Endothelial cell of umbilical vein (primary cell): ENCODE measurements around the gene HMCN1. TPM values are rescaled to one million over a fixed set of nuclear protein-coding genes. Genes with fewer than 3 reads are reported as not detected.

Source experiments
- BruUV-seq: library from RNA; stranded (reverse); fragments of 400-500 nt; replicated peaks from 2 replicates; lab custom pipeline; 2021; lab: Mats Ljungman, UMichigan
- CTCF ChIA-PET: fragments of 300-600, 350-600 bp; sonication (Branson Sonifier 250); formaldehyde crosslinking; loops from one replicate; lab custom pipeline; 2021; ENCODE audit warnings: antibody characterized with exemption, inconsistent platforms; lab: Charles Lee
- POLR2A ChIA-PET: fragments of 300-600, 350-600 bp; sonication (Branson Sonifier 250); formaldehyde crosslinking; loops from one replicate; lab custom pipeline; 2021; ENCODE audit warnings: antibody characterized with exemption, inconsistent platforms; lab: Charles Lee
- DNase-seq: peaks from one replicate; pipeline ENCODE4 v3.0.0-alpha.2; 2011; ENCODE audit warnings: low read depth, low spot score
- FAIRE-seq: peaks from 2 replicates; lab custom pipeline; 2011; peaks lifted over from hg19 to GRCh38; lab: Jason Lieb, UNC
- H2AFZ ChIP-seq: 2 replicates; pipeline ENCODE4 v1.6.0; 2012; ENCODE audit warnings: low read depth, low read length, control low read depth, inconsistent platforms
- H3K27ac ChIP-seq: 2 replicates; pipeline ENCODE4 v1.5.1; 2011; ENCODE audit warnings: low read depth, mild to moderate bottlenecking, control low read depth, low read length, moderate library complexity; ENCODE audit not compliant: insufficient read depth
- H3K27me3 ChIP-seq, 2 experiments: 2 replicates each; pipeline versions ENCODE4 v1.6.0 to v1.6.1; 2011; ENCODE audit warnings: low read length in 2 of 2, mixed read lengths in 1 of 2; ENCODE audit not compliant: control insufficient read depth in 2 of 2, insufficient read depth in 2 of 2
- H3K36me3 ChIP-seq, 2 experiments: 2 replicates in 1 of 2; 3 replicates in 1 of 2; pipeline ENCODE4 v1.5.1; 2011; ENCODE audit warnings: low read length in 2 of 2, mild to moderate bottlenecking in 1 of 2, moderate library complexity in 1 of 2; ENCODE audit not compliant: control insufficient read depth in 2 of 2, insufficient read depth in 2 of 2; ENCODE audit errors: extremely low read depth in 1 of 2
- H3K4me1 ChIP-seq: 3 replicates; pipeline ENCODE4 v1.5.1; 2011; ENCODE audit warnings: mild to moderate bottlenecking, low read length; ENCODE audit not compliant: control insufficient read depth, insufficient read depth; ENCODE audit errors: extremely low read depth
- H3K4me2 ChIP-seq: 2 replicates; pipeline ENCODE4 v1.6.1; 2011; ENCODE audit warnings: low read length, control low read depth, mixed read lengths; ENCODE audit not compliant: insufficient read depth
- H3K4me3 ChIP-seq, 3 experiments: fragments of 200-600 bp in 1 of 3; sonication (generic), shearing (Covaris generic) in 1 of 3; replicated peaks in 1 of 3; 2 replicates each; pipeline ENCODE4 v1.5.1; 2011 to 2016; ENCODE audit warnings: control low read depth in 3 of 3, low read length in 3 of 3, mild to moderate bottlenecking in 2 of 3, inconsistent platforms in 1 of 3, low read depth in 1 of 3, moderate library complexity in 1 of 3; ENCODE audit not compliant: insufficient read depth in 1 of 3
- H3K79me2 ChIP-seq: 2 replicates; pipeline ENCODE4 v1.6.0; 2012; ENCODE audit warnings: low read length, inconsistent platforms; ENCODE audit not compliant: control insufficient read depth, insufficient read depth
- H3K9ac ChIP-seq: replicated peaks from 2 replicates; pipeline ENCODE3; 2011; ENCODE audit warnings: low read length, control low read depth; ENCODE audit not compliant: insufficient read depth; ENCODE audit errors: extremely low read depth
- H3K9me1 ChIP-seq: replicated peaks from 3 replicates; pipeline ENCODE4 v1.6.0; 2011; ENCODE audit warnings: mild to moderate bottlenecking, low read length; ENCODE audit not compliant: control insufficient read depth, insufficient read depth; ENCODE audit errors: extremely low read depth
- H3K9me3 ChIP-seq: replicated peaks from 2 replicates; pipeline ENCODE4 v1.5.1; 2012; ENCODE audit warnings: low read length, inconsistent platforms; ENCODE audit not compliant: control insufficient read depth, insufficient read depth
- H4K20me1 ChIP-seq: replicated peaks from 2 replicates; pipeline ENCODE3; 2011; ENCODE audit warnings: mild to moderate bottlenecking, low read length; ENCODE audit not compliant: control insufficient read depth, insufficient read depth; ENCODE audit errors: extremely low read depth
- CTCF ChIP-seq, 2 donors: IDR thresholded peaks; 1 replicate in 1 of 2; 2 replicates in 1 of 2; pipeline ENCODE4 v1.5.1; 2011; ENCODE audit warnings: low read length in 2 of 2, mild to moderate bottlenecking in 2 of 2, moderate library complexity in 2 of 2, control low read depth in 1 of 2, inconsistent platforms in 1 of 2, low read depth in 1 of 2; ENCODE audit not compliant: insufficient read depth in 1 of 2; ENCODE audit errors: extremely low read depth in 1 of 2
- EZH2 ChIP-seq: IDR thresholded peaks from 2 replicates; pipeline ENCODE4 v1.6.1; 2012; ENCODE audit warnings: borderline replicate concordance, low read depth, mild to moderate bottlenecking, moderate library complexity, low read length, inconsistent platforms; ENCODE audit not compliant: severe bottlenecking
- FOS ChIP-seq: IDR thresholded peaks from 2 replicates; pipeline ENCODE4 v1.6.1; 2011; ENCODE audit warnings: mild to moderate bottlenecking, low read length, moderate library complexity, borderline replicate concordance; ENCODE audit not compliant: insufficient read depth
- GATA2 ChIP-seq: IDR thresholded peaks from 2 replicates; pipeline ENCODE4 v1.7.0; 2011; ENCODE audit warnings: low read depth, mild to moderate bottlenecking, moderate library complexity, mixed read lengths, low read length; ENCODE audit not compliant: insufficient read length, insufficient read depth
- JUN ChIP-seq: IDR thresholded peaks from 2 replicates; pipeline ENCODE4 v1.6.1; 2011; ENCODE audit warnings: borderline replicate concordance, low read depth; ENCODE audit not compliant: insufficient read length, insufficient read depth
- POLR2A ChIP-seq: IDR thresholded peaks from 2 replicates; pipeline ENCODE4 v1.6.1; 2012; ENCODE audit warnings: low read depth, mild to moderate bottlenecking, control low read depth, low read length
- POLR2AphosphoS5 ChIP-seq: IDR thresholded peaks from 2 replicates; pipeline ENCODE4 v1.6.1; 2012; ENCODE audit warnings: low read depth, mild to moderate bottlenecking, control low read depth, low read length, moderate library complexity; ENCODE audit not compliant: insufficient read depth
- dilution Hi-C: fragments of 300-500 bp; cut with MboI; formaldehyde crosslinking; loops from one replicate; pipeline ENCODE4 v1.15.0; 2019; ENCODE audit warnings: low sequenced_read_pairs; ENCODE audit not compliant: extremely low pct_ligation_motif_present
- intact Hi-C: fragments of 100-400 bp; cut with micrococcal nuclease; formaldehyde crosslinking; loops from one replicate; pipeline ENCODE4 v1.10.0; 2022
- polyA plus RNA-seq, 4 experiments: library from polyadenylated mRNA; depleted of rRNA in 3 of 4; stranded (reverse) in 3 of 4; unstranded in 1 of 4; fragments of >200 nt; gene quantifications; 2 replicates each; pipeline versions ENCODE4 v1.2.1 to v1.2.3, GENCODE V29; 2011 to 2012; ENCODE audit warnings: missing spikeins in 1 of 4
- total RNA-seq: library from RNA; stranded (reverse); gene quantifications from 2 replicates; pipeline ENCODE4 v1.2.3, GENCODE V29; 2021

HMCN1 gene
- total and polyA plus RNA-seq, 2 donors (not counting 3 experiments of a cell fraction or from before 2014, with no cell fraction given), result 10.3 to 16.0 TPM

GRCh38 chr1:186033847-186034271 is 299.7 kb downstream of the HMCN1 start:
- CTCF ChIA-PET, result no interaction called here
- no peak overlapping the region for H3K27ac ChIP-seq
- H3K79me2 ChIP-seq, result no peaks in the 10 kb centered on the region
- no peaks in the 10 kb centered on the region for H3K27me3 ChIP-seq
- no TSS peak for BruUV-seq
- no peak overlapping the region for H3K9ac ChIP-seq
- no peaks in the 10 kb centered on the region for H3K36me3 ChIP-seq
- POLR2A ChIA-PET, result no interaction called here
- dilution Hi-C loops (no loop called here), intact Hi-C loops (no loop called here)
- H3K9me1 ChIP-seq, result no peaks in the 10 kb centered on the region
- DNase-seq (peak; percentile 50), FAIRE-seq (no peak)
- H2AFZ ChIP-seq, result no peak overlapping the region
- H3K4me3 ChIP-seq, result no peak overlapping the region
- H3K9me3 ChIP-seq, result no peaks in the 10 kb centered on the region
- H3K4me2 ChIP-seq, result no peak overlapping the region
- H3K4me1 ChIP-seq, result no peaks in the 10 kb centered on the region
- no peaks in the 10 kb centered on the region for H4K20me1 ChIP-seq
- TF ChIP-seq EZH2 (no peak), POLR2A (no peak), POLR2AphosphoS5 (no peak), FOS (peak; percentile 44), GATA2 (peak; percentile 82), JUN (no peak), CTCF (IDR thresholded peaks at IDR 0.05; ENCODE audit: extremely low read depth in 1 of 2, insufficient read depth in 1 of 2, low read depth in 1 of 2, low read length in 2 of 2) (no peak)
